ENCODE data around the gene LNPK.
"Not testable (repeated sequence)": the region's sequence is repeated elsewhere in the genome, so short reads cannot be mapped to it uniquely, and the experiment has no call there.

Gene LNPK

GRCh38 chr2:176001916-176002687 lies at the start of gene LNPK:
TSS of gene LNPK (minus strand) at chr2:176002267. CDS start at chr2:175995584, 6,683 bp downstream.
- DNase-seq = peak; percentile 98

GRCh38 chr2:176039375-176039774 lies 37.3 kb upstream of the LNPK start:
- DNase-seq = no peak

- no peak for DNase-seq
Observed at GRCh38 chr2:176038694-176039093, 36.6 kb upstream of the LNPK start.

GRCh38 chr2:176035013-176035691 lies 33.1 kb upstream of the LNPK start:
- no peak for DNase-seq

- DNase-seq = no peak
Observed at GRCh38 chr2:176027806-176028205, 25.7 kb upstream of the LNPK start.

- no peak for DNase-seq
Observed at GRCh38 chr2:176025932-176026331, 23.9 kb upstream of the LNPK start.

- DNase-seq = no peak
Observed at GRCh38 chr2:176024083-176024482, 22.0 kb upstream of the LNPK start.

GRCh38 chr2:176022048-176022447 lies 20.0 kb upstream of the LNPK start:
- no peak for DNase-seq

GRCh38 chr2:176020400-176020799 lies 18.3 kb upstream of the LNPK start:
- no peak for DNase-seq

GRCh38 chr2:176018708-176019107 lies 16.6 kb upstream of the LNPK start:
- DNase-seq = no peak

- DNase-seq = no peak
Observed at GRCh38 chr2:176009445-176009844, 7.4 kb upstream of the LNPK start.

- DNase-seq = no peak
Observed at GRCh38 chr2:176004934-176005333, 2.9 kb upstream of the LNPK start.

GRCh38 chr2:176003958-176004357 lies 1.9 kb upstream of the LNPK start:
- no peak for DNase-seq

- no peak for DNase-seq
Observed at GRCh38 chr2:176002688-176003210, 682 bp upstream of the LNPK start.

- peak; percentile 69 for DNase-seq
Observed at GRCh38 chr2:176001281-176001915, 669 bp downstream of the LNPK start.

- no peak for DNase-seq
Observed at GRCh38 chr2:175999283-175999819, 2.7 kb downstream of the LNPK start.

GRCh38 chr2:175990099-175990498 lies 12.0 kb downstream of the LNPK start:
- no peak for DNase-seq

- DNase-seq = not testable (repeated sequence)
Observed at GRCh38 chr2:175987126-175987525, 14.9 kb downstream of the LNPK start.

GRCh38 chr2:175984846-175985245 lies 17.2 kb downstream of the LNPK start:
- DNase-seq = no peak

GRCh38 chr2:175981551-175981950 lies 20.5 kb downstream of the LNPK start:
- DNase-seq = no peak

GRCh38 chr2:175976391-175977157 lies 25.5 kb downstream of the LNPK start:
- no peak for DNase-seq

GRCh38 chr2:175973373-175973772 lies 28.7 kb downstream of the LNPK start:
- DNase-seq = no peak

- no peak for DNase-seq
Observed at GRCh38 chr2:175966839-175967238, 35.2 kb downstream of the LNPK start.
